ENCODE measurements around the gene NR2E1.

The NR2E1 gene

GRCh38 chr6:108165714-108166663 lies at the start of gene NR2E1:
TSS of gene NR2E1 (plus strand) at chr6:108166022. CDS start at chr6:108166766, 744 bp downstream.
- DNase-seq (ENCODE audit: low read depth) = no peak

- no peak for DNase-seq (ENCODE audit: low read depth)
Measured at GRCh38 chr6:108116546-108117426, 49.0 kb upstream of the NR2E1 start.

- no peak for DNase-seq (ENCODE audit: low read depth)
Measured at GRCh38 chr6:108117427-108118358, 48.1 kb upstream of the NR2E1 start.

GRCh38 chr6:108118359-108118724 lies 47.5 kb upstream of the NR2E1 start:
- DNase-seq (ENCODE audit: low read depth) = no peak

GRCh38 chr6:108118810-108119768 lies 46.7 kb upstream of the NR2E1 start:
- DNase-seq (ENCODE audit: low read depth) = no peak

- no peak for DNase-seq (ENCODE audit: low read depth)
Measured at GRCh38 chr6:108119769-108120141, 46.1 kb upstream of the NR2E1 start.

- DNase-seq (ENCODE audit: low read depth) = no peak
Measured at GRCh38 chr6:108120311-108120710, 45.5 kb upstream of the NR2E1 start.

- DNase-seq (ENCODE audit: low read depth) = no peak
Measured at GRCh38 chr6:108121612-108122011, 44.2 kb upstream of the NR2E1 start.

GRCh38 chr6:108123481-108123929 lies 42.3 kb upstream of the NR2E1 start:
- no peak for DNase-seq (ENCODE audit: low read depth)

- no peak for DNase-seq (ENCODE audit: low read depth)
Measured at GRCh38 chr6:108123946-108124345, 41.9 kb upstream of the NR2E1 start.

- DNase-seq (ENCODE audit: low read depth) = no peak
Measured at GRCh38 chr6:108127056-108127455, 38.8 kb upstream of the NR2E1 start.

GRCh38 chr6:108127826-108128225 lies 38.0 kb upstream of the NR2E1 start:
- peak; percentile 30 for DNase-seq (ENCODE audit: low read depth)

- no peak for DNase-seq (ENCODE audit: low read depth)
Measured at GRCh38 chr6:108130262-108130661, 35.6 kb upstream of the NR2E1 start.

- DNase-seq (ENCODE audit: low read depth) = no peak
Measured at GRCh38 chr6:108132863-108133262, 33.0 kb upstream of the NR2E1 start.

GRCh38 chr6:108133594-108134179 lies 32.1 kb upstream of the NR2E1 start:
- no peak for DNase-seq (ENCODE audit: low read depth)

- DNase-seq (ENCODE audit: low read depth) = no peak
Measured at GRCh38 chr6:108134213-108134970, 31.4 kb upstream of the NR2E1 start.

GRCh38 chr6:108142240-108142639 lies 23.6 kb upstream of the NR2E1 start:
- no peak for DNase-seq (ENCODE audit: low read depth)

- DNase-seq (ENCODE audit: low read depth) = no peak
Measured at GRCh38 chr6:108145639-108146038, 20.2 kb upstream of the NR2E1 start.

- DNase-seq (ENCODE audit: low read depth) = no peak
Measured at GRCh38 chr6:108152446-108152845, 13.4 kb upstream of the NR2E1 start.
